Inflammatory macrophage (primary cell): ENCODE results near the gene ONECUT1.
A peak's percentile ranks its signal among the peaks of the same experiment; 100 is the strongest.
"Not testable (repeated sequence)": the region's sequence is repeated elsewhere in the genome, so short reads cannot be mapped to it uniquely, and the experiment has no call there.

Source experiments
- DNase-seq, 2 donors: peaks; one replicate each; pipeline ENCODE4 v3.0.0-alpha.2; 2020 to 2022
- total RNA-seq, 18 experiments: gene quantifications; one replicate each; lab custom pipeline; 2026; ENCODE audit warnings: mixed read lengths in 6 of 18, inconsistent platforms in 2 of 18; lab: John Stamatoyannopoulos, UW

The ONECUT1 gene
- 0 to 0.06 (median 0) reads per million in 18 experiments for total RNA-seq

DNA sequence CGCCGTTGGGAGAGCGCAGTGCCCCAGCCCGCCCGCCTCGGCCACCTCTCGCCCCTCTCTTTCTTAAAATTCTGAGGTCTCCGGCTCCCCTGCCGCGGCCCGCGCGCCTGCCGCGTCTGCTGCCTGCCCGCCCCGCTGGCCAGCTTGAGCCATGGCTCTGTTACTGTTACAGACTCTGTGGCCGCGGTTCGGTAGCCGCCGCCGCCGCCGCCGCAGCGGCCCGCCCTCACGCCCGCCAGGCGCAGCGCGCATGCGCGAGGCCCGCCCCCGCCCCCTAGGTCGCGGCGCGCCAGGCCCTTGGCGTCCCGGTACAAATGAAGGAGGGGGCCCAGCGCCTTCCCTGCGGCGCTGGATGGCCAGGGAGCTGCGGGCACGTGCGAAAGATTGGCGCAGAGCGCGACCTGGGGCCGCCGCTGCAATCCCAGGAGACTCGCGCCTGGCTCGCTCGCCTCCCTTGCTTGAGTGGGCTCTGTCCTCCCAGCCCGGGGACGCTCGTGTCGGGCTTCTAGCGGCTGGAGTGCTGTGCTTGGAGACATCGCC lies at the start of gene ONECUT1:
ONECUT1 (minus strand) TSS at position 168 of the 540 bp plus-strand sequence. CDS start 452 bp downstream, outside the sequence.
- DNase-seq = peak in 1 of 2 donors; percentile 50

GRCh38 chr15:52834379-52834778 lies 44.2 kb upstream of the ONECUT1 start:
- DNase-seq = no peak

- DNase-seq = not testable (repeated sequence)
Observed at GRCh38 chr15:52824169-52824942, 34.2 kb upstream of the ONECUT1 start.

- no peak for DNase-seq
Observed at GRCh38 chr15:52822475-52822874, 32.3 kb upstream of the ONECUT1 start.

- no peak for DNase-seq
Observed at GRCh38 chr15:52819253-52819652, 29.1 kb upstream of the ONECUT1 start.

DNA sequence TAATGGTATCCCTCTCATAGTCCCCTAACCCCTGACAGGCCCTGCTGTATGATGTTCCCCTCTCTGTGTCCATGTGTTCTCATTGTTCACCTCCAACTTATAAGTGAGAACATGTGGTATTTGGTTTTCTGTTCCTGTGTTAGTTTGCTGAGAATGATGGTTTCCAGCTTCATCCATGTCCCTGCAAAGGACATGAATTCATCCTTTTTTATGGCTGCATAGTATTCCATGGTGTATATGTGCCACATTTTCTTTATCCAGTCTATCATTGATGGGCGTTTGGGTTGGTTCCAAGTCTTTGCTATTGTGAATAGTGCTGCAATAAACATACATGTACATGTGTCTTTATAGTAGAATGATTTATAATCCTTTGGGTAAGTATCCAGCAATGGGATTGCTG lies 25.8 kb upstream of the ONECUT1 start:
- not testable (repeated sequence) for DNase-seq

DNA sequence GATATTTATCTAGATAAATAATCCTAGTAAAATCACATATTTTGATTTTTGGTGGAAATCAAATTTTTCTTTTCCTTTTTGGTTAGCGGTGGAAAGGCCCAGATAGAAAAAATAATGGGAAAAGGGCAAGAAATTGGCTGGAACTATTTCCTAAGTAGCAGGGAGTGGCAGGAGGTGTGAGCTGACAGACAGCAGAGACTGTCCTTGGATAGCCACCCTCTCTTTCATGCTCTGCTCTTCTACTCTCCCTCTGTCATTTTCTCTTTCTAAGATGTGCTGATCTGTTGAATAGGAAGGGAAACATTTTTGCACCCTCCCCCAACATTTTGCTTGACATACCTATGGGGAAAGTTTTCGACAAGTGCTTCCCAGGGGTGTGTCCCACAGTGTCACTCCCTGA lies 18.9 kb upstream of the ONECUT1 start:
- no peak for DNase-seq

DNA sequence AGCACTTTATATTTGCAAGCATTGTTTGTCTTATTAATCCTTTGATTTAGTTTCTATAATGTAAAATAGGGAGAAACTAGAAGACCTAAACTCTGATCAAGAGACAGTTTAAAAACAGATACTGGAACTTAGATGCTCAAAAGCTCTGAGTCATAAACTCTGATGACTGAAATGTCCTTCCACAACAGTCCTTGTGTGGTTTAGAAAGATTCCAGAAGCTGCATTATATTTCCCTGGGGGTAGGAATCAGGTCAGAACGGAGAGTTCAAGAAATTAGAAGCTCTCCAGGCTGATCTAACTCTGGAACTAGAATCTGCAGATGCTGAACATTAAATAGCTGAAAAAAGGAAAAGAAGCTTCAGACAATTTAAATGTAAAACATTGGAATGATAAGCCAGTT lies 18.3 kb upstream of the ONECUT1 start:
- DNase-seq = no peak

DNA sequence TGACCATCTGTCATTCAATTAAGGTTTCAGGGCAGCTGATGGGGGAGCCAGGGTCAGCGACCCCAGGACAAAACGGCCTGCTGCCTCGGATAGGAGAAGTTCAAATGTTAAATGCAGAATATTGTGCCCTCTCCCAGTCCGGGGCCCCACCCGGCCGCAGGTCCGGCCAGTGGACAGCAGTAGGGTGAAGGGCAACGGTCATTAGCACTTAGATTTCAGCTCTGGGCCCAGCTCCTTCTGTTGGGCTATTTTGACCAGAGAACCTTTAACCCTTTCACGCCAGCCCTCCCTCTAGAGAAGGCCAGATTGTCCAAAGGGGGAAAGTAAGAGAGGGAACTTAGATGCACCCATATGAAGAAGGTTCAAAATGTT lies 16.1 kb upstream of the ONECUT1 start:
- no peak for DNase-seq

DNA sequence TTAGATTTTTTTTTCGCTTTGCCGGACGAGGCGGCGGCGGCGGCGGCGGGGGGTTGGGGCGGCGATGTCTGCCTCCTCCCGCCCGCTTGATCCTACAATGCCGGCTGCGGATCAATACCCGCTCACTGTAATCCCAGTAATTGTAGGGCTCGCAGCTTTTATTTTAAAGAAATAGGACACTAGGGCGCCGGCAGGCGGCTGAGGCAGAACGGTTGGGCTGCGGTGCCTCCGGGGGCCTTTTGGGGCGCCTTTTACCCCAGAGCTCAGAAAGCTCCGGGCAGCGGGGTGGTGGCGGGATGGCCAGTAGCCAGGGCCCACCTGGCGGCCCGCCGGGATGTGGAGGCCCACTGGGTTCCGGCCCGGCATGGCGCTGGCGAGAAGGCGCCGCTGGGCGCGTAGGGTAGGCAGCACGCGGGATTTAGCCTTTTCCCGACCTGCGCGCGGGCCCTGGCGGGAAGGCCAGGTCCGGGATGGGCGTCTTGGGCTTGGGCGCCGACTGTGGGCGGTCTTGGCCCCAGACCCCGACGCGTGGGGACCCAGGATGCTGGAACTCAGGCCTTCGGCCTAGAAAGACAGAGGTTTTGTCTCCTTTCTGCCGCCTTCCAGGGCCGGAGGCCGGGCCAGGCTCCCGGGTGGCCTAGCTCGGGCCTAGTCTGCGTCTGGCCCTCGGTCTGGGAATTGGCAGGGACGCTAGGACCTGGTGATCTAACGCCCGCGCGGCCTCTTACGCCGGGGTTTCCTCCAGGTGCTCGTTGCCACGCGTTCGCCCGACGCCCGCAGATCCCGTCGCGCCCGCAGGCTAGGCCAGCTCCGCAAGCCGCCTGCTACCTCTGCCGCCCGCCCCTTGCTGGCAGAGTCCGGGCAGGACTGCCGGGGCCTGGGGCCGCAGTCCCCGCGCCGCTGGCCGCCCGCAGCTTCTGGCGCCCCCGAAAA lies 15.5 kb upstream of the ONECUT1 start:
- DNase-seq = no peak

- DNase-seq = no peak
Observed at GRCh38 chr15:52804526-52805081, 14.5 kb upstream of the ONECUT1 start.

- DNase-seq = no peak
Observed at GRCh38 chr15:52803467-52804306, 13.6 kb upstream of the ONECUT1 start.

GRCh38 chr15:52803108-52803466 lies 13.0 kb upstream of the ONECUT1 start:
- no peak for DNase-seq

DNA sequence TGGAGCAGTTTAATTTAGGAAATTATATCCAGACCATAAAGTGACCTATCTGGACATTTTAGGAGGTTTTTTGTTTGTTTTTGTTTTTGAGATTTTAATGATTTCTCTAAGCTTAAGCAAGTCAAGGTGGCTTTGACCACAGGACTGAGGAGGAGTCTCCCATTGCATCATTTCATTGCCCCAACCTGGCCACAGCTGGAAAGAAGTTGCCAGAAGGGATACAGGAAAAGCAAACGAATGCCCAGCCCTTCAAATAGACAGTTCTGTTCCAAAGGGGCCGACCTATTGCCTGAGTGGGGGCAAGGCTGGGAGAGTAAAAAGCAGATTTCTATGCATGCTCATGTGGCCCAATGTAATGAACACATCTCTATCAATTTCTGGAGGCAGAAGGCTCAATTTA lies 12.0 kb upstream of the ONECUT1 start:
- no peak for DNase-seq

GRCh38 chr15:52801748-52802085 lies 11.6 kb upstream of the ONECUT1 start:
- no peak for DNase-seq

- no peak for DNase-seq
Observed at GRCh38 chr15:52800828-52801747, 11.0 kb upstream of the ONECUT1 start.

DNA sequence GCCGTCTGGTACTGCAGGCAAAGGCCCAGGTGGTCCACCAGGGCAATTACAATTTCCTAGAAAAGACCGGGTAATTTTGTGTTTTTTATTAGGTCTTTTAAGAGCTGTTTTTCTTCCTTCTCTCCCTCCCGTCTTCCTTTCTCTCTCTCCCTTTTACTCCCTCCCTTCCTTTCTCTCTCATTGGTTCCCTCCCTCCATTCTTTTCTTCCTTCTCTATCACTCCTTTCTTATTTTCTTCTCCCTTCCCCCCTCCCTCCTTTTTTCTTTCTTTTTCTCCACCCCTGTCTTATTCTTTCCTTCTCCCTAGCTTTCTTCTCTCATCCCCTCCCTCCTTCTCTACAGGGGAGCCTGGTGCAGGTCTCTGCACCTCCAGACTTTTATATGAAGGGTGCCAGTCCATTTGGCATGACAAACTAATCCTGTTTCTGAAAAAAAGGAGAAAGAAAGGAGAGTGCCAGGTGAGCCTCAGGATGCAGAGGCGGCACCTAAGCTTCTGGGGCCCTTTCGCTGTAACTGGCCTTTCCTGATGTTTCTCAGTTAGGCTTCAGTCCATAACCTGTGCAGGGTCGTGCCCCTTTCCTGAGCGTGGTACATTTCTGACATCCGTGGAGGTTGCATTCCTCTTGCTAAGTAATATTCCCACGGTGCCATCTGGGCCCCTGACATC lies 9.1 kb upstream of the ONECUT1 start:
- no peak for DNase-seq

DNA sequence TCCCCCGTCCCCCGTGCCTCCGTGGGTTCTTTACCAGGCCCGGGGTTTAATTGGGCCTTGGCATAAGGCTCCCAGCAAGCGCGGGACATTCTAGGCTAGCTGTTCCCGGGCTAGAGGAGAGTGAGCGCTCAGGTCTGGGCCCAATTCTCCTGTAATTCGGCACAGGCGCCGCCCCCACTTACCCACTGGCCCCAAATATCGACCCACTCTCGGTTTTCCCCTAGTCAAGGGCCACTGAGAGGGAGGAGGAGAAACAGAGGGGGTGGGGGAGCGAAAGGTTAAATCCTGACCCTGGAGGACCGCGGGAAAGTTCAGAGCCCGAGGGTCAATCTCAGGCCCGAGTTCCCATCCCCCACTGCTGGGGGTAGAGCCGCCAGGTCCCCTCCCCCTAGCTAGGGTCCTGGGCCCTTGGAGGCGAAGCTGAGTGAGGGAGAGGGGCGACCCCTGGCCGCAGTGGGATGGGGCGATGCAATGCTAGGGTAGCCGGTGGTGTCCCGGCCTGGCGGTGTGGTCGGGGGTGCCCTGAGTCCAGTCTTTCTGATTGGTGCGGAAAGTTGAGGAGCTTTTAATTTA lies 8.5 kb upstream of the ONECUT1 start:
- no peak for DNase-seq

GRCh38 chr15:52797625-52798501 lies 7.7 kb upstream of the ONECUT1 start:
- DNase-seq = no peak
